Smooth muscle cell (in vitro differentiated cells): ENCODE data around the gene TMEM158. TPM values are rescaled to one million over a fixed set of nuclear protein-coding genes. Genes with fewer than 3 reads are reported as not detected.
A peak's percentile ranks its signal among the peaks of the same experiment; 100 is the strongest.

ENCODE experiments used
- DNase-seq: peaks from one replicate; lab custom pipeline; 2025; ENCODE audit not compliant: unreplicated experiment; lab: John Stamatoyannopoulos, UW
- H2AFZ ChIP-seq: fragments of 200-600 bp; sonication (generic); 2 replicates; pipeline ENCODE4 v1.6.0; 2016; ENCODE audit warnings: antibody characterized with exemption, low read depth, mild to moderate bottlenecking
- H3F3A ChIP-seq: fragments of 200-600 bp; sonication (generic); 2 replicates; pipeline ENCODE4 v1.6.0; 2017; ENCODE audit warnings: antibody characterized with exemption, low read depth
- H3K27ac ChIP-seq: fragments of 200-600 bp; sonication (generic); 2 replicates; pipeline ENCODE4 v1.5.1; 2016; ENCODE audit warnings: low read depth, mild to moderate bottlenecking
- H3K27me3 ChIP-seq: fragments of 200-600 bp; sonication (generic); 2 replicates; pipeline ENCODE4 v1.6.1; 2016; ENCODE audit warnings: low read depth, mild to moderate bottlenecking
- H3K36me3 ChIP-seq: fragments of 200-600 bp; sonication (generic); 2 replicates; pipeline ENCODE4 v1.5.1; 2016; ENCODE audit warnings: low read depth
- H3K4me1 ChIP-seq: fragments of 200-600 bp; sonication (generic); 2 replicates; pipeline ENCODE4 v1.5.1; 2016; ENCODE audit warnings: low read depth
- H3K4me2 ChIP-seq: fragments of 200-600 bp; sonication (generic); 2 replicates; pipeline ENCODE4 v1.6.0; 2016; ENCODE audit warnings: mild to moderate bottlenecking
- H3K4me3 ChIP-seq: fragments of 200-600 bp; sonication (generic); 2 replicates; pipeline ENCODE4 v1.5.1; 2016; ENCODE audit warnings: mild to moderate bottlenecking
- H3K79me2 ChIP-seq: fragments of 200-600 bp; sonication (generic); 2 replicates; pipeline ENCODE4 v1.6.0; 2016; ENCODE audit warnings: low read depth, mild to moderate bottlenecking
- H3K9ac ChIP-seq: fragments of 200-600 bp; sonication (generic); 2 replicates; pipeline ENCODE4 v1.6.0; 2016; ENCODE audit warnings: low read depth
- H3K9me3 ChIP-seq: fragments of 200-600 bp; sonication (generic); replicated peaks from 2 replicates; pipeline ENCODE4 v1.5.1; 2016; ENCODE audit warnings: low read depth
- H4K20me1 ChIP-seq: fragments of 200-600 bp; sonication (generic); 2 replicates; pipeline ENCODE4 v1.6.0; 2016; ENCODE audit warnings: low read depth
- CTCF ChIP-seq: fragments of 200-600 bp; sonication (generic); IDR thresholded peaks from 2 replicates; pipeline ENCODE4 v1.5.1; 2017; ENCODE audit warnings: borderline replicate concordance, mild to moderate bottlenecking, antibody characterized with exemption; ENCODE audit not compliant: insufficient read depth, poor library complexity, severe bottlenecking
- WGBS: methylation state at CpG from one replicate; pipeline ENCODE4 v1.1.7; 2016; ENCODE audit warnings: low lambda C conversion rate; 5-methylcytosine and 5-hydroxymethylcytosine counted together
- polyA plus RNA-seq: library from polyadenylated mRNA; unstranded; fragments of >200 nt; fragmentation: Nextera tagmentation; extraction: Ambion mirVana; gene quantifications from 2 replicates; pipeline ENCODE4 v1.2.1, GENCODE V29; 2016
- total RNA-seq: library from RNA; depleted of rRNA; stranded (reverse); fragments of >200 nt; gene quantifications from 2 replicates; pipeline ENCODE4 v1.2.3, GENCODE V29; 2014

The TMEM158 gene
- total and polyA plus RNA-seq, 2 experiments from 2014 or later: 16.8 to 70.9 TPM

GRCh38 chr3:45218578-45219390 lies 7.3 kb downstream of the TMEM158 start:
- Histone ChIP-seq H3K27ac (peak overlapping the region; percentile 61), H3K4me2 (peak overlapping the region; percentile 34), H3K27me3 (no peaks in the 10 kb centered on the region), H3K36me3 (no peaks in the 10 kb centered on the region), H3K79me2 (no peaks in the 10 kb centered on the region), H3K9me3 (no peaks in the 10 kb centered on the region), H3K4me1 (peaks cover 5% of the 10 kb centered on the region), H3K9ac (no peak overlapping the region), H3K4me3 (no peak overlapping the region), H2AFZ (no peak overlapping the region), H4K20me1 (no peaks in the 10 kb centered on the region), H3F3A (peaks cover 18% of the 10 kb centered on the region)
- no peak for DNase-seq
- TF ChIP-seq CTCF: no peak
- WGBS: 23% methylated on average over 11 of the region's 11 CpGs

GRCh38 chr3:45216021-45216609 lies 10.0 kb downstream of the TMEM158 start:
- Histone ChIP-seq H3F3A (peaks cover 18% of the 10 kb centered on the region), H3K79me2 (no peaks in the 10 kb centered on the region), H3K4me3 (no peak overlapping the region), H4K20me1 (no peaks in the 10 kb centered on the region), H3K27me3 (no peaks in the 10 kb centered on the region), H2AFZ (no peak overlapping the region), H3K4me1 (no peaks in the 10 kb centered on the region), H3K9ac (no peak overlapping the region), H3K27ac (no peak overlapping the region), H3K4me2 (no peak overlapping the region), H3K9me3 (no peaks in the 10 kb centered on the region), H3K36me3 (no peaks in the 10 kb centered on the region)
- no peak for DNase-seq
- TF ChIP-seq CTCF: no peak
- WGBS: 70% methylated on average over 10 of the region's 10 CpGs

GRCh38 chr3:45215466-45215865 lies 10.6 kb downstream of the TMEM158 start:
- Histone ChIP-seq H3K27me3 (no peaks in the 10 kb centered on the region), H3K4me3 (no peak overlapping the region), H3F3A (peaks cover 18% of the 10 kb centered on the region), H3K4me2 (no peak overlapping the region), H3K4me1 (no peaks in the 10 kb centered on the region), H3K36me3 (no peaks in the 10 kb centered on the region), H4K20me1 (no peaks in the 10 kb centered on the region), H3K9me3 (no peaks in the 10 kb centered on the region), H2AFZ (no peak overlapping the region), H3K27ac (no peak overlapping the region), H3K9ac (no peak overlapping the region), H3K79me2 (no peaks in the 10 kb centered on the region)
- WGBS: 72% methylated on average over 4 of the region's 4 CpGs
- TF ChIP-seq CTCF: no peak
- no peak for DNase-seq
